Mesendoderm (in vitro differentiated cells): ENCODE measurements around the gene RBM26.

Experiments used
- DNase-seq: peaks from one replicate; pipeline ENCODE4 v3.0.0; 2013
- H2AK5ac ChIP-seq: 2 replicates; pipeline ENCODE4 v1.6.1; 2013; ENCODE audit warnings: low read length, inconsistent platforms
- H2BK120ac ChIP-seq: 2 replicates; pipeline ENCODE4 v1.6.1; 2013; ENCODE audit warnings: low read depth, mild to moderate bottlenecking, low read length, moderate library complexity, mixed read lengths
- H2BK15ac ChIP-seq: replicated peaks from 2 replicates; pipeline ENCODE4 v1.6.1; 2013; ENCODE audit warnings: low read depth, mild to moderate bottlenecking, moderate library complexity
- H2BK5ac ChIP-seq: 2 replicates; pipeline ENCODE4 v1.6.1; 2013; ENCODE audit warnings: low read length, inconsistent platforms
- H3K18ac ChIP-seq: 2 replicates; pipeline ENCODE4 v1.6.1; 2013; ENCODE audit warnings: mild to moderate bottlenecking, low read length, mixed read lengths
- H3K23ac ChIP-seq: one replicate; pipeline ENCODE4 v1.6.1; 2013; ENCODE audit warnings: low read length
- H3K27ac ChIP-seq: 2 replicates; pipeline ENCODE4 v1.5.1; 2013; ENCODE audit warnings: low read depth, mild to moderate bottlenecking, inconsistent platforms, low read length, moderate library complexity
- H3K27me3 ChIP-seq: 2 replicates; pipeline ENCODE4 v1.6.1; 2013; ENCODE audit warnings: low read length, control low read depth, mild to moderate bottlenecking, inconsistent platforms; ENCODE audit not compliant: insufficient read depth, poor library complexity
- H3K36me3 ChIP-seq: 2 replicates; pipeline ENCODE4 v1.6.1; 2013; ENCODE audit warnings: low read length, inconsistent platforms; ENCODE audit not compliant: control insufficient read depth, insufficient read depth
- H3K4ac ChIP-seq: one replicate; pipeline ENCODE4 v1.6.1; 2013; ENCODE audit warnings: low read depth, mild to moderate bottlenecking, low read length, moderate library complexity
- H3K4me1 ChIP-seq: 2 replicates; pipeline ENCODE4 v1.6.1; 2013; ENCODE audit warnings: low read depth, low read length, inconsistent platforms; ENCODE audit not compliant: control insufficient read depth
- H3K4me2 ChIP-seq: 2 replicates; pipeline ENCODE4 v1.6.1; 2013; ENCODE audit warnings: low read length
- H3K4me3 ChIP-seq: 2 replicates; pipeline ENCODE4 v1.5.1; 2013; ENCODE audit warnings: mild to moderate bottlenecking, low read length
- H3K56ac ChIP-seq: one replicate; pipeline ENCODE4 v1.6.1; 2013; ENCODE audit warnings: low read length
- H3K79me1 ChIP-seq: 2 replicates; pipeline ENCODE4 v1.6.1; 2013; ENCODE audit warnings: low read length, inconsistent platforms
- H3K79me2 ChIP-seq: 2 replicates; pipeline ENCODE4 v1.6.1; 2013; ENCODE audit warnings: mild to moderate bottlenecking, low read length; ENCODE audit not compliant: control insufficient read depth, insufficient read depth
- H3K9ac ChIP-seq: 2 replicates; pipeline ENCODE4 v1.6.1; 2013; ENCODE audit warnings: low read length, inconsistent platforms
- H4K5ac ChIP-seq: one replicate; pipeline ENCODE4 v1.6.1; 2013; ENCODE audit warnings: low read length
- H4K8ac ChIP-seq: one replicate; pipeline ENCODE4 v1.6.1; 2013; ENCODE audit warnings: low read depth, mild to moderate bottlenecking, control low read depth, low read length, moderate library complexity
- WGBS: extraction: QIAGEN DNeasy Blood & Tissue Kit; methylation state at CpG from one replicate; pipeline ENCODE4 v1.1.7; 2013; ENCODE audit warnings: low lambda C conversion rate, missing lambda C conversion rate; ENCODE audit not compliant: insufficient coverage; ENCODE audit errors: extremely low coverage; 5-methylcytosine and 5-hydroxymethylcytosine counted together

RBM26 gene

GRCh38 chr13:79440958-79441528 is 35.0 kb upstream of the RBM26 start:
- Histone ChIP-seq H3K56ac (no peak overlapping the region), H3K9ac (no peak overlapping the region), H3K4me3 (no peak overlapping the region), H3K4ac (no peak overlapping the region), H3K18ac (no peak overlapping the region), H2BK120ac (no peak overlapping the region), H3K4me1 (no peaks in the 10 kb centered on the region), H3K4me2 (no peak overlapping the region), H2BK15ac (no peak overlapping the region), H3K27me3 (no peaks in the 10 kb centered on the region), H3K79me2 (no peaks in the 10 kb centered on the region), H4K8ac (no peak overlapping the region), H4K5ac (no peak overlapping the region), H2BK5ac (no peak overlapping the region), H3K36me3 (no peaks in the 10 kb centered on the region), H2AK5ac (no peak overlapping the region), H3K27ac (no peak overlapping the region), H3K23ac (no peak overlapping the region), H3K79me1 (no peaks in the 10 kb centered on the region)
- WGBS: no CpG with 5 or more reads among the region's 5 CpGs
- DNase-seq: no peak

GRCh38 chr13:79439275-79439674 is 33.2 kb upstream of the RBM26 start:
- Histone ChIP-seq H3K79me1 (no peaks in the 10 kb centered on the region), H2AK5ac (no peak overlapping the region), H4K5ac (no peak overlapping the region), H2BK15ac (no peak overlapping the region), H3K4me2 (no peak overlapping the region), H3K56ac (no peak overlapping the region), H3K4me3 (no peak overlapping the region), H3K79me2 (no peaks in the 10 kb centered on the region), H3K36me3 (no peaks in the 10 kb centered on the region), H3K18ac (no peak overlapping the region), H3K4ac (no peak overlapping the region), H2BK120ac (no peak overlapping the region), H2BK5ac (no peak overlapping the region), H3K9ac (no peak overlapping the region), H4K8ac (no peak overlapping the region), H3K23ac (no peak overlapping the region), H3K4me1 (no peaks in the 10 kb centered on the region), H3K27ac (no peak overlapping the region), H3K27me3 (no peaks in the 10 kb centered on the region)
- no CpG with 5 or more reads among the region's 1 CpG for WGBS
- no peak for DNase-seq

GRCh38 chr13:79435561-79435990 is 29.5 kb upstream of the RBM26 start:
- Histone ChIP-seq H2BK120ac (no peak overlapping the region), H3K79me1 (no peaks in the 10 kb centered on the region), H3K79me2 (no peaks in the 10 kb centered on the region), H3K4ac (no peak overlapping the region), H3K36me3 (no peaks in the 10 kb centered on the region), H3K18ac (no peak overlapping the region), H2BK15ac (no peak overlapping the region), H3K23ac (no peak overlapping the region), H3K27me3 (no peaks in the 10 kb centered on the region), H3K9ac (no peak overlapping the region), H3K27ac (no peak overlapping the region), H3K4me2 (no peak overlapping the region), H3K4me1 (no peaks in the 10 kb centered on the region), H4K5ac (no peak overlapping the region), H3K56ac (no peak overlapping the region), H4K8ac (no peak overlapping the region), H2BK5ac (no peak overlapping the region), H2AK5ac (no peak overlapping the region), H3K4me3 (no peak overlapping the region)
- no peak for DNase-seq
- no CpG with 5 or more reads among the region's 1 CpG for WGBS

DNA sequence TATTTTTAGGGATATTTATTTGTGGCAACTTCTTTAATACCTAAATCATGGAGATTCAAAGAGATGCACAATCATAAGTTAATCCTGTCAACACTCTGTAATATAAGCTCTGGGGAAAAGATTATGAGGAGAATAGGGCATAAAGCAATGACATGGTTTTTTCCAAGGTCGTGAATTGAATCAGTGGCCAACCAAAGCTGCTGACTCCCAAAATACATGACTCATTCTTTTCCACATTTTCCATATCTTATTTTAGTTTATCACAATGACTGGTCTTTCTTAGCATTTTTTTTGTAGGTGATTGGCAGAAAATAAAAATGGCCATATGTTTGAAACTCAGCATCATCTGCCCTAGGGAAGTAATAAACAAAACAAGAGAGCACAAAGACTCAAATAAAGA is 28.5 kb upstream of the RBM26 start:
- H3K4me2 ChIP-seq: no peak overlapping the region
- H3K23ac ChIP-seq: no peak overlapping the region
- no peak overlapping the region for H3K18ac ChIP-seq
- no peak overlapping the region for H3K4ac ChIP-seq
- no peak overlapping the region for H2BK120ac ChIP-seq
- H3K36me3 ChIP-seq: no peaks in the 10 kb centered on the region
- no peak overlapping the region for H2BK5ac ChIP-seq
- no peak overlapping the region for H3K4me3 ChIP-seq
- DNase-seq: no peak
- H3K4me1 ChIP-seq: no peaks in the 10 kb centered on the region
- WGBS: no CpG with 5 or more reads among the region's 1 CpG
- no peak overlapping the region for H2AK5ac ChIP-seq
- no peak overlapping the region for H2BK15ac ChIP-seq
- no peak overlapping the region for H3K27ac ChIP-seq
- no peak overlapping the region for H4K5ac ChIP-seq
- no peak overlapping the region for H4K8ac ChIP-seq
- H3K9ac ChIP-seq: no peak overlapping the region
- H3K27me3 ChIP-seq: no peaks in the 10 kb centered on the region
- H3K56ac ChIP-seq: no peak overlapping the region
- H3K79me1 ChIP-seq: no peaks in the 10 kb centered on the region
- H3K79me2 ChIP-seq: no peaks in the 10 kb centered on the region

GRCh38 chr13:79432992-79433391 is 26.9 kb upstream of the RBM26 start:
- H3K4me1 ChIP-seq: no peaks in the 10 kb centered on the region
- no peak for DNase-seq
- no peak overlapping the region for H3K4me2 ChIP-seq
- no peak overlapping the region for H3K18ac ChIP-seq
- no CpG with 5 or more reads among the region's 11 CpGs for WGBS
- H3K79me2 ChIP-seq: no peaks in the 10 kb centered on the region
- H2BK15ac ChIP-seq: no peak overlapping the region
- no peak overlapping the region for H2AK5ac ChIP-seq
- no peak overlapping the region for H4K8ac ChIP-seq
- H2BK5ac ChIP-seq: no peak overlapping the region
- H3K27me3 ChIP-seq: no peaks in the 10 kb centered on the region
- no peak overlapping the region for H3K56ac ChIP-seq
- H2BK120ac ChIP-seq: no peak overlapping the region
- no peak overlapping the region for H3K9ac ChIP-seq
- H3K4me3 ChIP-seq: no peak overlapping the region
- no peak overlapping the region for H3K27ac ChIP-seq
- H3K4ac ChIP-seq: no peak overlapping the region
- no peaks in the 10 kb centered on the region for H3K36me3 ChIP-seq
- H4K5ac ChIP-seq: no peak overlapping the region
- H3K79me1 ChIP-seq: no peaks in the 10 kb centered on the region
- no peak overlapping the region for H3K23ac ChIP-seq

- DNase-seq: no peak
Observed at GRCh38 chr13:79432086-79432485, 26.0 kb upstream of the RBM26 start.

More at GRCh38 chr13:79432086-79432485, 26.0 kb upstream of the RBM26 start:
- Histone ChIP-seq H3K4me2 (no peak overlapping the region), H3K79me2 (no peaks in the 10 kb centered on the region), H3K27me3 (no peaks in the 10 kb centered on the region), H4K8ac (no peak overlapping the region), H3K79me1 (no peaks in the 10 kb centered on the region), H2BK5ac (no peak overlapping the region), H3K4me3 (no peak overlapping the region), H3K9ac (no peak overlapping the region), H2BK120ac (no peak overlapping the region), H3K4me1 (no peaks in the 10 kb centered on the region), H3K36me3 (no peaks in the 10 kb centered on the region), H3K23ac (no peak overlapping the region), H2BK15ac (no peak overlapping the region), H3K4ac (no peak overlapping the region), H3K27ac (no peak overlapping the region), H3K56ac (no peak overlapping the region), H4K5ac (no peak overlapping the region), H2AK5ac (no peak overlapping the region), H3K18ac (no peak overlapping the region)
- WGBS: no CpG with 5 or more reads among the region's 6 CpGs
